SK-N-MC (cell line): ENCODE measurements around the gene PPM1N.

Experiments
- EZH2 ChIP-seq: fragments of 200-600 bp; sonication (generic); IDR thresholded peaks from one replicate; pipeline ENCODE4 v1.6.1; 2017; ENCODE audit warnings: antibody characterized with exemption
- FOXP2 ChIP-seq: optimal IDR thresholded peaks from 2 replicates; pipeline ENCODE3; 2011; ENCODE audit warnings: mild to moderate bottlenecking, moderate library complexity; ENCODE audit not compliant: insufficient read depth; ENCODE audit errors: extremely low read length, control extremely low read depth
- POLR2AphosphoS5 ChIP-seq: IDR thresholded peaks from 2 replicates; pipeline ENCODE4 v1.6.1; 2012; ENCODE audit warnings: mild to moderate bottlenecking, low read depth, low read length, borderline replicate concordance

DNA sequence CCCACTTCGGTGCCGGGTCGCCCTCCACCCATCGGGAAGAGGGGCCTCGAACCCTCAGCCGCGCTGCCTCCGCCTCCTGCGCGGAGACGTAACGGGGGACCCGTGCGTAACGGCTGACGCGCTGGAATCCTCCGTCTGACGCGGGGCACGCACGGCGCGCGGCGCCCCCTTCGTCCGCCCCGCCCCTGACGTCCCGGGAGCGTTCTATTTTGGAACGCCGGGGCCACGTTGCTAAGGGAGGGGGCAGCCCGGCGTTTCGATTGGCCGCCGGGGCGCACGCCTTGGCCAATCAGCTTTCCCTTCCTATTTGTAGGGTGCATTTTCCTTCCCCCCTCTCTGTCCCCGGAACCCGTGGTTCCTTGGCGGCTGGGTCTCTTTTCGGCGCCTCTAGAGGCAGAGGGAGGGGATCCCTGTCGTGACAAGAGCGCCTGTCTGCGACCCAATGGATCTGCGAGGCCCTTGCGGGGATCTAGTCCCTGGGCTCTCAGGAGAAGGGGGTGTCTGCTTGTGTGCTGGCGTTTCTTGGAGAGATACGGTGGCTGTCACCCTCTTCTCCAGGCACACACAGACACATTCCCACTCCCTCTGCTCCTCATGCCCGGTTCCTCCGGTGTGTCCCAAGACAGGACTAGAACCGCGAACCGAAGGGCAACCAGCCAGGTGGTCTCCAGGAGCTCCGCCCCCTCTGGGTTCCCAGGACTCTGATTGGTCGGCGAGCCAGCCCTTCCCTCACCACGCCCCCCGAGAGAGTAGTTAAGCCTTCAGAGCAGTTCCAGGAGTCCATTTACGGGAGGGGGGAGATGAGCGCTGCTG lies 28.9 kb upstream of the PPM1N start:
- peak; percentile 56; the same call in 1 of the 2 replicates for TF ChIP-seq POLR2AphosphoS5
- no peak for TF ChIP-seq EZH2
- TF ChIP-seq FOXP2: peak; percentile 73
